ENCODE measurements around the gene TBC1D19.
"Not testable (repeated sequence)": the region's sequence is repeated elsewhere in the genome, so short reads cannot be mapped to it uniquely, and the experiment has no call there.

Gene TBC1D19

GRCh38 chr4:26690506-26690905 is 106.6 kb downstream of the TBC1D19 start:
- no peak for DNase-seq

GRCh38 chr4:26692014-26692726 is 108.3 kb downstream of the TBC1D19 start:
- no peak for DNase-seq

GRCh38 chr4:26694131-26694530 is 110.2 kb downstream of the TBC1D19 start:
- DNase-seq, result not testable (repeated sequence)

DNA sequence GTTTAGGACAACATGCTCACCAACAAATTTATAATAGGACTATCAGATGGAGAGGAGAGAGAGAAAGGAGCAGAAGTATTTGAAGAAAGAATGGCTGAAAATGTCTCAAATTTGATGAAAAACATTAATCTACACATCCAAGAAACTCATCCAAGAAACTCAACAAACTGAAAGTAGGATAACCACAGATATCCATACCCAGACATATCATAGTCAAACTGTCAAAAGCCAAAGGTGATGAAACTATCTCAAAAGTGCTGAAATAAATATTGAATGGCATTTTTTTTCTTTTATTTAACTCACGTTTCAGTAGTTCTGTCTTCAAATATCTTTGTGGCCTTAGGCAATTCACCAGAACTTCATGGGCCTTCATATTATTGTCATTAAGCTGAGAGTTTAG is 116.2 kb downstream of the TBC1D19 start:
- DNase-seq, result no peak

DNA sequence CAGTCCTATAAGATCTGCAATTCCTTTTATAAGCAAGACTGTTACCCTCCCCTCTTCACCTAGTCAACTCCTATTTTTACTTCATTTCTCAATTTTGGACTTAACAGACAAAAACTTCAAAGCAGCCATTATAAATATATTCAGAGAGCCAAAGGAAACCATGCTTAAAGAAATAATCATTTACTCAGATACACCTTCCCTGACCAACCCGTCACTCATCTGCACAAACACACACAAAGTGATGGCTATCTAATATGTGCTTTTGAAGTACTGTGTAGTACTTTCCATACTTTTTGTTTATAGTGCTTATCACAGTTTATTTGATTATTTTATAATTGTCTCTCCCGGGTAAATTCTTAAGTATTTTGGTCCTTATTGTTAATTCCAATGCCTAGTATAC is 117.2 kb downstream of the TBC1D19 start:
- DNase-seq, result no peak

DNA sequence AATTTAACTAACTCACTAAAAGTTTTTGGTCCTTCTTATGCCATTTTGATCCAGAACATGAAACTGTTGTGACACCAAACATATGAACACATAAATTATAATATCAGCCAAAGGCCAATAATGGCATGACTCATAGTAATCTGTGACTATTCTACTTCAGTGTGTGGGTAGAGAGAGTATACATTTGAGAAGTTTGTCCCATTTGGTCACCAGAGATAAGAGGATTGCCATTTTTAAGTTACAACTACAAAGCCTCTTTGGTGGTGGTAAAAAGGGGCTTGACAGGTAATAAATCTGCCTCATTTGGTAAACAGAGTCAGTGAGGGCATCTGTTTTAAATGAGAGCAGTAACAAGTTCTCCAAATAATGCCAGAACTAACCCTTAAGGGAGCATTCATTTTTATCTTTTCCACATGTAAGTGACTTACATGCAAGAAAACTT is 117.9 kb downstream of the TBC1D19 start:
- DNase-seq, result no peak

DNA sequence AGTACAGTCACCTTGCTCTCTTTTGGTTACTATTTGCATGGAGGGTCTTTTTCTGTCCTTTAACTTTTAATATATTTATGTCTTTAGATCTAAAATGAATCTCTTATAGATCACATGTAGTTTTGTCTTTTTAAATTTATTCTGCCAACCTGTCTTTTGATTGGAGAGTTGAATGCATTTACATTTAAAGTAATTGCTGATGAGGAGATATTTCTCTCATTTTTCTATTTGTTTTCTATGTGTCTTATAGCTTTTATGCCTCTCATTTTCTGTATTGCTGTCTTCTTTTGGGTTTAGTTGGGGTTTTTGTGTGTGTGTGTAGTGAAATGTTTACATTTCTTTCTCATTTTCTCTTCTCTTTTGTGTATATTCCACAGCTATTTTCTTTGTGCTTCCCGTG is 123.5 kb downstream of the TBC1D19 start:
- no peak for DNase-seq

- DNase-seq, result no peak
Observed at GRCh38 chr4:26709246-26709645, 125.4 kb downstream of the TBC1D19 start.

- DNase-seq, result no peak
Observed at GRCh38 chr4:26713563-26714151, 129.8 kb downstream of the TBC1D19 start.

DNA sequence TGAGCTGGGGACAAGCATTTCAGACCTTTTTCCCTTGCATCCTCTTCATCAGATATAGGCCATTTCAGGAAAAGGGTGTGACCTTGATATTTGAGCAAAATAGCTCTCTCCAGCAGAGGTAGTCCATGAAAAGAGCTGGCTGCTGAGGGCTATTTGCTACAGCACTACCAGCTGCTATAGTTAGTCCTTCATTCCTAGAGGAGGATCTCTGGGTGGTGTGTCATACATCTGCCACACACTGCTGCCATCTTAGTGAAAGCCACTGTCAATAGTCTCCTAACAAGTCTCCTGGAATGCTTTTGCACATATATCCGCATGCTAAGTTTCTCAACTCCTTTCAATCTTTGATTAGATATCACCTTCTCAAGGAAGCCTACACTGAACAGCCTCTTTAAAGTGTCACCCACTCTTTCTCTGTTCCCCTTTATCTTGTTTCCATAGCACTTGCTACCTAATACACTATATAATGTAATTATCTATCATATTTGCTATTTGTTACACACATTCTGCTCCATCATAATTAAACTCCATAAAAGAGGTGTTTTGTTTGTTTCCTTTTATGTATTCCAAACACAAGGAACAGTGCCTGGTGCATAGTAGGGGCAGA is 131.9 kb downstream of the TBC1D19 start:
- DNase-seq, result no peak

DNA sequence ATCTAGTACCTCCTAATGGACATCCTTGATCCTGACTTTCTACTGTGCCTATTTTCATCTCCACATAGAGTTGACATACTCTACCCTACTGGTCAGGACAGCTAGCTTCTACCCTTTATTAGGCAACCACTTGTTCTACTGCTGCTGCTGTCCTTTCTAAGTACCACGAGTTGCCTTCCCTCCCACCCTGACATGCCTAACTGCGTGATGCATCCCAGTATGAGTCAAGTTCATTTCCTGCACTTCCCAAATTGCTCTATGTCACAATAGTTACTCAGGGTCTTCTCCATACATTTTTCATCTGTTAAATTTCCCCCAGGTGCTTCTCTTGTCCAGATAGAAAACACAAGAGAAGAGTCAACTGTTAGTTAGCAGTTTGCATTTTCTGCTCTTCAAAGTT is 133.4 kb downstream of the TBC1D19 start:
- no peak for DNase-seq

- no peak for DNase-seq
Observed at GRCh38 chr4:26719954-26720552, 136.2 kb downstream of the TBC1D19 start.

DNA sequence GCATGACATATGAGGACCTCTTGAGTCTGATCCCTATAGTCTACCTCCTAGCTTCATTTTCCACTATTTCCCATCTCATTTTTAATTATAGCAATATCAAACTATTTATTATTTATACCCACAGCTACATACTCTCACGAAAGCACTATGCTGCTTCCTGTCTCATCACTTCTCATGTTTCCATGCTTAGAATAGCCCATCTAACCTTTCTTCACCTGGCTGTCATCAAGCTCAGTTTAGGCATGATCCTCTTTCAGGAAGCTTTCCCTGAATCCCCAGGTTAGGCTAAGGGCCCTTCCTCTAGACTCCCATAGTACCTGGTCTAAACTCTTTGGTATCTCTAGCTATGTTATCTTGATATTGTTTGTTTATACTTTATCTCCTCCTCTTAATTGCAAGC is 137.8 kb downstream of the TBC1D19 start:
- no peak for DNase-seq

DNA sequence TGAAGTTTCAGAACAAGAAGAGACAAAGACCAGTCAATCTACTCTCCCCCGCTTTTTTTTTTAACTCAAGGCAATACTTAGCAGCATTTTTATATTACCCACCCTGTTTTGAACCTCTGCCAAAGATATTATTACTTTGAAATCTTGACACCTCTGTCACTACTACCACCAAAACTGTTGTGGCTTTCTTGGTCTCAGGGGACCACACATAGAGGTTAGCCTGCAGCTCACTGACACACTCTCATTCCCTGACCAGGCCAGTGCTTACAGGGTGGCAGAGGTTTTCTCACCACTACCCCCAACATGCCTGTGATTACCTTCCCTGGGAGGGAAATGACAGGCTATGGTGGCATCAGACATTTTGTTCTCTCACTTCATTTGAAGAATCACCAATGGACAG is 139.3 kb downstream of the TBC1D19 start:
- no peak for DNase-seq

DNA sequence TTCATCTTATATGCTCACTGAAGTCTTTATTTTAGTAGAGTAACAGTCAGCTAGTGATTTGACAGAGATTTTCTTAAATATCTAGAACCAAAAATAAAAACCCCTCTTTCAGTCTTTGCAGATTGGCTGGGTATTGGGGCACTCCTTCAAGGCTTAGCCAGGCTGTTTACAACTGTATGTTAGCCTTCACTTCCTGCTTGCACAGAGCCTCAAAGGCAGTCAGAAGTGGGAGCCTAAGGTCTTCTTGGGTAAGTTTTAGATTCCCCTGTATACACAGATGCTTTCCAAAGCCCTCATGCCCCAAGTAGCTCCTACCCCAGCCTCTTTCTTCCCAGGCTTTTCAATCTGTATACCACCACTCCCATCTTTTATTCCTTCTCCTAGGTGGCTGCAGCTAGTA is 140.7 kb downstream of the TBC1D19 start:
- no peak for DNase-seq

GRCh38 chr4:26726655-26727387 is 142.9 kb downstream of the TBC1D19 start:
- DNase-seq, result no peak

GRCh38 chr4:26727844-26728243 is 144.0 kb downstream of the TBC1D19 start:
- DNase-seq, result no peak

DNA sequence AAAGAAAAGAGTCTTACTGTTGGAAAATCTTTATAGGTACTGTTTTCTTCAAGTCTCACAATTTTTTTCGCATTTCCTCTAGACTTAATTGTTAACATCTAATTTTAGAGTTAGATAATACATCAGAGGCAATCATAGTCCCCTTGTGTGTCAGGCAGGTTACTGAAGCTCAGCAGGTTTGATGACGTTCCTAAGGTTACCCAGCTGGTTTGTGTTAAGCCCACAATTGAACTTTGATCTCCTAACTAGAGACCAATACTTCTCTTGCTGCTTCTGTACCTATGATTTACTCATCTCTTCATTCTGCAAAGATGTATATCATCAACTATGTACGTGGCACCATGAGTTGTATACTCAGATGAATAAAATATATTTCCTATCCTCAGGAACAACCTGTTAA is 145.1 kb downstream of the TBC1D19 start:
- DNase-seq, result no peak

DNA sequence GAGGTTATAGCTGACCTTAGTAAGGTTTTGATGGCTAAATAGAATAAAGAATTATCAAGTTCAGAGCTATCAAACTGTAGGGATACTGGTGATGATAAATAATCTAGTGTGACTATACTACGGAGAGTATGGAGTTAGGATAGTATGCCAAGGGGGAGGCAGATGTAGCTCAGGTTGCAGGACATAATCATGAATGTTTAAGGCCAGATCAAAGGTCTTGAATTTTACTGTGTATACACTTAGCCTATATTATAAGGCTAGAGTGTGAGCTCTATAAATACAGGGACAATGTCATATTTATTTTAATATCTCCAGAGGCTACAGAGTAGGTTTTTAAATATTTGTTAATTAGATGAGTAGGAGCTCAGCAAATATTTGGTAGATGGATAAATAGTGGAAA is 145.7 kb downstream of the TBC1D19 start:
- DNase-seq, result no peak

GRCh38 chr4:26731351-26732035 is 147.6 kb downstream of the TBC1D19 start:
- DNase-seq, result no peak

DNA sequence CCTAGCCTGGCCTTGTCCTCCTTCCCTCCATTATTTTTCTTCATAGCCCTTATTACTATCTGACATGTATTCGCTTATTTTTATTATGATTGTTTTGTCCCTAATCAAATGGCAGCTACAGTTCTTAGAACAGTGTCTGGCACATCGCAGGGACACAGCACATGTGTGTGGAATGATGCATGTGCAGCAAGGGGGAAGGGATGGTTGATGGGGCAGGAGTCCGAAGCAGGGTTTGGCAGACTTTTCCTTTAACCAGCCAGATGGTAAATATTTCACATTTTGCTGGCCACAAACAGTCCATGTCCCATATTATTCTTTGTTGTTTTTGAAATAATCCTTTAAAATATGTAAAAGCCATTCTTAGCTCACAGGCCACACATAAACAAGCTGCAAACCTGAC is 148.5 kb downstream of the TBC1D19 start:
- no peak for DNase-seq

- no peak for DNase-seq
Observed at GRCh38 chr4:26736621-26737020, 152.7 kb downstream of the TBC1D19 start.

- DNase-seq, result no peak
Observed at GRCh38 chr4:26737385-26737784, 153.5 kb downstream of the TBC1D19 start.

Measured in retina (tissue), 1 donor.